Measurements from ENCODE around the gene PGM5. TPM values are rescaled to one million over a fixed set of nuclear protein-coding genes. Genes with fewer than 3 reads are reported as not detected.

The PGM5 gene
- total and polyA plus RNA-seq, 11 donors: 41.4 to 228 (median 175) TPM

GRCh38 chr9:68498816-68499215 lies 142.4 kb downstream of the PGM5 start:
- WGBS, 4 donors: 85 to 98% (median 91%) methylated on average over 2 of the region's 2 CpGs
- Histone ChIP-seq H3K4me1 (peaks cover 0 to 82% (median 47%) of the 10 kb centered on the region in 12 donors), H3K36me3 (peaks cover 0 to 32% (median 10%) of the 10 kb centered on the region in 9 donors), H3K27ac (peak overlapping the region in 5 of 12 donors; percentile 55 to 92 (median 76)), H3K4me3 (no peak overlapping the region), H3K27me3 (no peaks in the 10 kb centered on the region), H3K9me3 (no peaks in the 10 kb centered on the region)
- DNase-seq (no peak), ATAC-seq (no peak)
- intact Hi-C loops (cut with DNase I): no loop called here
- TF ChIP-seq POLR2A (IDR thresholded peaks at IDR 0.05): no peak
- TF ChIP-seq CTCF (IDR thresholded peaks at IDR 0.05): no peak

GRCh38 chr9:68500457-68501381 lies 144.3 kb downstream of the PGM5 start:
- peak in 1 of 5 donors; percentile 29 for DNase-seq
- H3K9me3 ChIP-seq: no peaks in the 10 kb centered on the region

GRCh38 chr9:68502279-68502678 lies 145.9 kb downstream of the PGM5 start:
- Histone ChIP-seq H3K36me3 (peaks cover 0 to 43% (median 15%) of the 10 kb centered on the region in 9 donors), H3K27ac (peak overlapping the region; percentile 27 to 92 (median 78)), H3K4me1 (peaks cover 0 to 82% (median 49%) of the 10 kb centered on the region in 12 donors), H3K27me3 (no peaks in the 10 kb centered on the region), H3K4me3 (no peak overlapping the region), H3K9me3 (no peaks in the 10 kb centered on the region)
- 14 to 31% (median 23%) methylated on average over 4 of the region's 4 CpGs for WGBS, 4 donors
- no peak for TF ChIP-seq POLR2A (IDR thresholded peaks at IDR 0.05)
- no peak for TF ChIP-seq CTCF (IDR thresholded peaks at IDR 0.05)
- peak in 3 of 4 donors; percentile 35 to 57 (median 45) for ATAC-seq
- intact Hi-C loops (cut with DNase I): loop anchor here in 4 of 10 donors (5.0 to 10.0 kb wide), 3 partner anchors 85 to 147 kb away; partner anchors contain the start of gene PGM5 (in 4 of the 4)
- no peak for DNase-seq

More at GRCh38 chr9:68500457-68501381, 144.3 kb downstream of the PGM5 start:
- intact Hi-C loops (cut with DNase I): loop anchor here in 4 of 10 donors (5.0 to 10.0 kb wide), 3 partner anchors 83 to 146 kb away; partner anchors contain the start of gene PGM5 (in 4 of the 4)
- Histone ChIP-seq H3K36me3 (peaks cover 0 to 43% (median 15%) of the 10 kb centered on the region in 9 donors), H3K4me1 (peaks cover 0 to 81% (median 44%) of the 10 kb centered on the region in 12 donors), H3K4me3 (no peak overlapping the region), H3K27me3 (no peaks in the 10 kb centered on the region), H3K27ac (peak overlapping the region; percentile 64 to 92 (median 82))
- no peak for TF ChIP-seq CTCF (IDR thresholded peaks at IDR 0.05)
- TF ChIP-seq POLR2A (IDR thresholded peaks at IDR 0.05): no peak
- 51 to 58% (median 53%) methylated on average over 9 of the region's 9 CpGs for WGBS, 4 donors
- peak; percentile 82 to 89 (median 83) for ATAC-seq
